Nucleus accumbens (tissue), 56 donors: ENCODE results near the gene TUBA4A.
"Not testable (repeated sequence)": the region's sequence is repeated elsewhere in the genome, so short reads cannot be mapped to it uniquely, and the experiment has no call there.

Experiments used
- DNase-seq, 56 donors: peaks; one replicate each; lab custom pipeline; 2025; lab: John Stamatoyannopoulos, UW

TUBA4A gene

GRCh38 chr2:219272356-219272755 is 18.6 kb upstream of the TUBA4A start:
- no peak for DNase-seq

DNA sequence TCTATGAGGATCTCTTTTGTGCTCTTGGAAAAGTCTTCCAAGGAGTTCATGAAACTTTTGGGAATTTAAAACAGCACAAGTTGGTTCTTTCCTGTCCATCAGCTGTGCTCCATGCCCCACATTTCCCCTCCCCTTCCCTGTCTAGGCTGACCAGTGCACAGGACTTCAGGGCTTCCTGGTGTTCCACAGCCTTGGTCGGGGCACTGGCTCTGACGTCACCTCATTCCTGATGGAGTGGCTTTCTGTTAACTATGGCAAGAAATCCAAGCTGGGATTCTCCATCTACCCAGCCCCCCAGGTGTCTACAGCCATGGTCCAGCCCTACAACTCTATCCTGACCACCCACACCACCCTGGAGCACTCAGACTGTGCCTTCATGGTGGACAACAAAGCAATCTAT is 17.3 kb upstream of the TUBA4A start:
- DNase-seq = no peak

GRCh38 chr2:219270055-219270372 is 16.3 kb upstream of the TUBA4A start:
- no peak for DNase-seq

GRCh38 chr2:219269362-219270054 is 15.8 kb upstream of the TUBA4A start:
- no peak for DNase-seq

DNA sequence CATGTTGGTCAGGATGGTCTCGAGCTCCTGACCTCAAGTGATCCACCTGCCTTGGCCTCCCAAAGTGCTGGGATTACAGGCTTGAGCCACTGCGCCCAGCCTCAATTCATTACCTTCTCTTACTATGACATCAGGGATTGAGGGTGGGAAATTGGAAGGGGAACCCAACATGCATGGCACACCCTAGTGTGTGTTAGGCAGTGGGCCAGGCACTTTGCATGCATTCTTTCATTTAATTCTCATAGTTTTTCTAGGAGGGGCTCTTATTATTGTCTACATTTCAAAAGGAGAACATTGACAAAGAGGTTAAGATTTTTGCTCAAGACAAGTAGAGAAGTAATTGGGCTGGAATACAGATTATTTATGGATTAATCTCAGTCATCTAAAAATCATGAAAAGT is 14.6 kb upstream of the TUBA4A start:
- DNase-seq = no peak

DNA sequence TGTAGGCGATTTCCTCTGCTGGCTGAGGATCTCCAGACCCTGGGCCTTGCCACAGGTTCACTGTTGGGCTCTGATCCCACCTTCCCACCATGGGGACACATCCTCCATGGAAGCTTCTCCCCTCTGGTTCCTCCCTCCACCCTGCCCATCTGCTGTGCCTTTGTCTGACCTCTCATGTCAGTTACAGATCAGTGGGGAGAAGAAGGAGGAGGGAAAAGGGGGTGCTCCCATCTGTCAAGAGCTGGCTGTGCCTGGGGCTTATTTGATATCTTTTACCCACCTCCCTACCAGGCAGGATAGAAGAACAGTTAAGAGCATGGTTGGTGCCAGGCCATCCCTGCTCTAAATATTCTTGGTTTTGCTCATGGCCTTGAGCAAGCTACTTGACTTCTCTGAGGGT is 13.2 kb upstream of the TUBA4A start:
- DNase-seq = no peak

DNA sequence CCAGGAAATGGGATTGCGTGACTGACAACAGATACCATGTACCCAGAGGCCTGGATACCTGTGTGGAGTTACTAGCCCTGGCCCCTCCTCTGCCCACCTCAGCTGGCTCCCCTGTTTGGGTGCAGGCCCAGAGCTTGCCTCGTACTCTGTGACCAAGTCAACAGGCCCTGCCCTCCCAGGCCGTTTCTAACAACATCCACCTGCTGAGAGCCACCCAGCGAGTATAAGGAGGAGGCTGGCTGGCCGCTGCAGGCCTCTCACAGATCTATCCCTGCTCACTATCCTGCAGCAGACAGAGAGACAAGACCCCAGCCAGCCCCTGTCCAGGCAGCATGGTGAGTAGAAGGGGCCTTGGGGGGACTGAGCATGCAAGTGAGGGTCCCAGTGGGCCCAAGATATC is 12.5 kb upstream of the TUBA4A start:
- DNase-seq = no peak

DNA sequence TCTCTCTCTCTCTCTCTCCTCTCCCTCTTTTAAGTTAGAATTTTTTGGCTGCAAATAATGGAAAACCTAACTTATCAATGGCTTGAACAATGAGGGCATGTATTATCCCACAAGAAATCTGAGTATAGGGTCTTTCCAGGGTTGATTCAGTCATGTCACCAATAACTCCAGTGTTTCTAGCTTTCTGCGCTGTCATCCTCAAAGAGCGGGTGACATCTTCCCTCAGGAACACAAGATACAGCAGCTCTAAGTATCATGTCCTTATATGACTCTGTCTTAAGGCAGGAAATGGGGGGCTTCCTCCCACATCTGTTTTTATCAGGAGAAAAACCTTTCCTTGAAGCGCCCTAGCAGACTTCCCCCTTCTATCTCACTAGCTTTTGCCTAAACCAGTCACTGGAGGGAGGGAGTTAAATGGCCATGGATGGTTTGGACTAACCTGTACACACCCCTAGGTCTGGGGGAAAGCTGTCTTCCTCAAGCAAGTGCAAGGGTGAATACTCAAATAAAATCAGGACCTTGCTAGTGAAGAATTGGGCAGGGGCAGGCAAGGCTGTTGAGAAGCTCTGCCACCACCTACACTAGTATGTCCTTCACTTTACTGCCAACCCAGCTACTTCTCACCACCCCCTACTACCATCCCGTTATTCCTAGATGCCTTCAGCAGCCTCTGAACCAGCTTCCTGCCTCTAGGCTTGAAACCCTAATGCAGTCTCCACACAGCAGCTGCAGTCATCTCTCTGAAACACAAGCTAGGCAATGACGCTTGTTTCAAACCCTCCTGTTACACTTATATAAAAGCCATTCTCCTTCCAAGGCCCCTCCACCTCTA is 7.5 kb upstream of the TUBA4A start:
- no peak for DNase-seq

DNA sequence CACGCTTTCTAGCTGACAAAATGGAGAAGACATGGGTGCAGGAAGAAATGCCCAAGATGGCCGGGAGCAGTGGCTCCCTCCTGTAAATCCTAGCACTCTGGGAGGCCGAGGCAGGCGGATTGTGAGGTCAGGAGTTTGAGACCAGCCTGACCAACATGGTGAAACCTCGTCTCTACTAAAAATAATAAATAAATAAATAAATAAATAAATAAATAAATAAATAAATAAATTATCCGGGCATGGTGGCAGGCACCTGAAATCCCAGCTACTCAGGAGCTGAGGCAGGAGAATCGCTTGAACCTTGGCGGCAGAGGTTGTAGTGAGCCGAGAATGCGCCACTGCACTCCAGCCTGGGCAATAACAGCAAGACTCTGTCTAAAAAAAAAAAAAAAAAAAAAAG is 5.2 kb upstream of the TUBA4A start:
- not testable (repeated sequence) for DNase-seq

GRCh38 chr2:219254590-219255201 is 978 bp upstream of the TUBA4A start:
- DNase-seq = no peak

GRCh38 chr2:219252900-219253752 is 592 bp downstream of the TUBA4A start, which contains the start of gene TUBA4B:
Gene TUBA4B, plus strand, starts transcription at chr2:219253243. Its CDS starts 165 bp downstream, at chr2:219253408.
- DNase-seq = peak in 21 of 56 donors; percentile 20 to 61 (median 32)

- DNase-seq = peak in 10 of 56 donors; percentile 9 to 61 (median 17)
These were observed 1.2 kb downstream of the TUBA4A start for GRCh38 chr2:219252570-219252899.

DNA sequence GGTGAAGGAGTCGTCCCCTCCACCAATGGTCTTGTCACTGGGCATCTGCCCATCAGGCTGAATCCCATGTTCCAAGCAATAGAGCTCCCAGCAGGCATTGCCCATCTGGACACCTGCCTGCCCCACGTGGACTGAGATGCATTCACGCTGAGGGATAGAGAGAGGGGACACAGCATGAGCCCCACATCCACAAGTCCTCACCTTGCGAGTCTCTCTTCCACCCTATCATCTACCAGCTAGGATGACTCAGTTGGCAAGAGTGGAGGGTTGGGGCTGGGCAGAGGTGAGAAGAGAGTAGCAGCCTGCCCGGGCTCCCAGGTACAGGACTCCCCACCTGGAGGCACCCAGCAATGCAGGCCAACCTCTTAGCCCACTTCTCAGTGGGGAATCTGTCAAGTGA is 1.6 kb downstream of the TUBA4A start:
- no peak for DNase-seq

- DNase-seq = no peak
These were observed 2.1 kb downstream of the TUBA4A start for GRCh38 chr2:219251656-219252055.

DNA sequence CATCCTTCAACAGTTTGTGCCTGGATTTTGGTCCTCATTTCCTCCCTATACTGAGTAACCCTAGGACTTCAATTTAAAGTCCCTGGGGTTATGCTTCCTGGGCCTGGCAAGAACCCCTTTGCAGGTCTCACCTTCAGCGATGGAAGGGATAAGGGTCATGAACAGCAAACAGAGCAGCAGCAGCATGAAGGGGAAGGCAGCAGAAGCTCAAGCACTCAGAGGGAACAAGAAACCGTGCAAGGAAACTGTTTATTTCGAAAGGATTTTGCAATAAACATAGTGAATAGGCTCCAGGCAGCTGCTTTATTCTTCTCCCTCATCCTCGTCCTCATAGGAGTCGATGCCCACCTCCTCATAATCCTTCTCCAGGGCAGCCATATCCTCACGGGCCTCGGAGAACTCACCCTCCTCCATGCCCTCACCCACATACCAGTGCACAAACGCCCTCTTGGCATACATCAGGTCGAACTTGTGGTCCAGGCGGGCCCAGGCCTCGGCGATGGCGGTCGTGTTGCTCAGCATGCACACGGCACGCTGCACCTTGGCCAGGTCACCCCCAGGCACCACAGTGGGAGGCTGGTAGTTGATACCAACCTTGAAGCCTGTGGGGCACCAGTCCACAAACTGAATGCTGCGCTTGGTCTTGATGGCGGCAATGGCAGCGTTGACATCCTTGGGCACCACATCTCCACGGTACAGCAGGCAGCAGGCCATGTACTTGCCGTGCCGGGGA is 3.5 kb downstream of the TUBA4A start:
- DNase-seq = no peak

DNA sequence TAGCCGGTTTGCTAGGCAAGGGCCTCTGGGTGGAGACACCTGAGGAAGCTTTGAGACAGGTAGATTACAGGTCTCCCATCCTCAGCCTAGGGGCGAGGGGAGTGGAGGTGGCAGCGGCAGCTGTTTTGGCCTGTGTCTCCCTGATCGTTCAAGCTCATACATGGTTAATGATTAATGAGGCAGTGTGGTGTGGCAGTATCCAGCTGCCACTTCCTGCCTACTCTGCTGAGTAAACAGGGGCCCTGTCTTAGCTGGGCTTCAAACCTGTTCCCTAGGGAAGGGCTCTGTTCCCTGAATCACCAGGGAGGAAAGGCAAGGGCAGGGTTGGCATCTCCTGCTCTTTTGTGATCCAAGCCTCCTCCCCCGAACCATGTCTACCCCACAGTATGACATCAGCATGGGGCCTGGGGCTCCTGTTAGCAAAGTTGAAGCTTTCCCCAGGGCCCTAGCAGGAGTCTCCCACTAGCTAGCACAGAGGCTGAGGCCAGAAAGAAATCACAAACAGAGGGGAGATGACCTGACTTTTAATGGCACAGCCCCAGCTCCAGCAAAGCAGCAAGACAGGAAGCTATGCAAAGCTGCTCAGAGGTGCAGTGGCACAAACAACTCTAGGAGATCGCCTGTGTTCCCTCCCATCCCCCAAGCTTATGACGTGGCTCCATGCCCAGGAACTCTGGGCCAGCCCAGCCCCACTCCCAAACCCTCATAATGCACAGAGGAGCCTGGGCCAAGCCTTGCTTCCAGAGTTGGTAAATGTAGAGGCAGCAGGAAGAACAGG is 4.3 kb downstream of the TUBA4A start:
- DNase-seq = peak in 50 of 56 donors; percentile 14 to 76 (median 44)

DNA sequence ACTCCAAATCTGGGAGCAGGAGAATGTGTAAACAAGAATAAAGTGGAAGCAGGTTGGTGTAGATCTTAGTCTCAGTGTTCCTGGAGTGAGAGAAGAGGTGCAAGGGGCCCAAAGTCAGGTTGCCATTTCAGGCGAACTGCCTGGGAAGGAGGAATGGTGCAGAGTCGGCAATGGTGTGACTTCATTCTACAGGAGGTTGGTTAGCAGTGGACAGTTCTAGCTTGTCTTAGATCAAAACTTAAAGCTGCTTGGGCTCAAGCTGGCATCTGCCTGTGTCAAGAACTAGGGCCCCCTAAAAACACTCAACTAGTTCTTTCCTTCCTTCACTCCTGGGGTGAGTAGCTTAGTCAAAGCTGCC is 4.9 kb downstream of the TUBA4A start:
- no peak for DNase-seq

- DNase-seq = no peak
These were observed 5.8 kb downstream of the TUBA4A start for GRCh38 chr2:219247678-219248642.
